Nephron (organoid): ENCODE measurements around the gene MT1M.

Source experiments
- H3K27ac Mint-ChIP-seq, 3 experiments: 2 replicates each; pipeline ENCODE4 v1.8.0; 2020; ENCODE audit warnings: mixed read lengths in 3 of 3, mild to moderate bottlenecking in 2 of 3, moderate library complexity in 1 of 3
- H3K27me3 Mint-ChIP-seq: 2 replicates; pipeline ENCODE4 v1.8.0; 2021; ENCODE audit warnings: low read depth, mild to moderate bottlenecking, moderate library complexity, mixed read lengths
- H3K36me3 Mint-ChIP-seq: 2 replicates; pipeline ENCODE4 v1.8.0; 2020; ENCODE audit warnings: low read depth, mixed read lengths
- H3K4me1 Mint-ChIP-seq: 2 replicates; pipeline ENCODE4 v1.8.0; 2020; ENCODE audit warnings: mixed read lengths
- H3K4me3 Mint-ChIP-seq, 3 experiments: 2 replicates each; pipeline ENCODE4 v1.8.0; 2020; ENCODE audit warnings: mild to moderate bottlenecking in 3 of 3, mixed read lengths in 3 of 3, moderate library complexity in 2 of 3
- H3K9me3 Mint-ChIP-seq: 2 replicates; pipeline ENCODE4 v1.8.0; 2020; ENCODE audit warnings: mixed read lengths
- CTCF ChIP-seq, 3 experiments: fragments of 200-600 bp; sonication (generic); IDR thresholded peaks; one replicate each; pipeline ENCODE4 v1.5.0; 2021; ENCODE audit warnings: antibody characterized with exemption in 3 of 3; ENCODE audit not compliant: unreplicated experiment in 3 of 3

The MT1M gene

GRCh38 chr16:56645838-56646237 is 13.4 kb downstream of the MT1M start:
- no peak overlapping the region for H3K27ac Mint-ChIP-seq
- no peaks in the 10 kb centered on the region for H3K4me1 Mint-ChIP-seq
- no peak overlapping the region for H3K4me3 Mint-ChIP-seq
- no peaks in the 10 kb centered on the region for H3K36me3 Mint-ChIP-seq
- H3K27me3 Mint-ChIP-seq, result peaks cover 100% of the 10 kb centered on the region
- TF ChIP-seq CTCF (IDR thresholded peaks at IDR 0.05; ENCODE audit: unreplicated experiment in 3 of 3), result no peak
- no peaks in the 10 kb centered on the region for H3K9me3 Mint-ChIP-seq

GRCh38 chr16:56647641-56648431 is 15.4 kb downstream of the MT1M start:
- TF ChIP-seq CTCF (IDR thresholded peaks at IDR 0.05; ENCODE audit: unreplicated experiment in 3 of 3), result no peak
- H3K27ac Mint-ChIP-seq, result no peak overlapping the region
- H3K4me3 Mint-ChIP-seq, result no peak overlapping the region
- no peaks in the 10 kb centered on the region for H3K36me3 Mint-ChIP-seq
- H3K4me1 Mint-ChIP-seq, result no peaks in the 10 kb centered on the region
- peaks cover 100% of the 10 kb centered on the region for H3K27me3 Mint-ChIP-seq
- no peaks in the 10 kb centered on the region for H3K9me3 Mint-ChIP-seq

- Mint-ChIP-seq H3K36me3 (no peaks in the 10 kb centered on the region), H3K27me3 (peaks cover 100% of the 10 kb centered on the region), H3K4me1 (no peaks in the 10 kb centered on the region), H3K4me3 (no peak overlapping the region), H3K27ac (no peak overlapping the region), H3K9me3 (no peaks in the 10 kb centered on the region)
- TF ChIP-seq CTCF (IDR thresholded peaks at IDR 0.05; ENCODE audit: unreplicated experiment in 3 of 3), result no peak
Observed at GRCh38 chr16:56649271-56649670, 16.8 kb downstream of the MT1M start.

- H3K4me1 Mint-ChIP-seq, result no peaks in the 10 kb centered on the region
- H3K9me3 Mint-ChIP-seq, result no peaks in the 10 kb centered on the region
- no peak overlapping the region for H3K4me3 Mint-ChIP-seq
- H3K27me3 Mint-ChIP-seq, result peaks cover 99% of the 10 kb centered on the region
- H3K36me3 Mint-ChIP-seq, result no peaks in the 10 kb centered on the region
- TF ChIP-seq CTCF (IDR thresholded peaks at IDR 0.05; ENCODE audit: unreplicated experiment in 3 of 3), result no peak
- no peak overlapping the region for H3K27ac Mint-ChIP-seq
Observed at GRCh38 chr16:56649820-56650219, 17.4 kb downstream of the MT1M start.

GRCh38 chr16:56651586-56651985 is 19.1 kb downstream of the MT1M start, which contains the start of gene MT1B:
TSS of gene MT1B (plus strand) at chr16:56651886. CDS start at chr16:56651954, 68 bp downstream.
- Mint-ChIP-seq H3K9me3 (no peaks in the 10 kb centered on the region), H3K27ac (no peak within 1 kb of the TSS), H3K4me3 (no peak within 1 kb of the TSS)

More at GRCh38 chr16:56651586-56651985, 19.1 kb downstream of the MT1M start, which contains the start of gene MT1B:
- Mint-ChIP-seq H3K4me1 (no peaks in the 10 kb centered on the region), H3K36me3 (no peaks in the 10 kb centered on the region), H3K27me3 (peaks cover 99% of the 10 kb centered on the region)
- no peak for TF ChIP-seq CTCF (IDR thresholded peaks at IDR 0.05; ENCODE audit: unreplicated experiment in 3 of 3)
